ENCODE results near the gene KCTD16. TPM values are rescaled to one million over a fixed set of nuclear protein-coding genes. Genes with fewer than 3 reads are reported as not detected.

The KCTD16 gene
- total and polyA plus RNA-seq, 7 experiments from 2014 or later: 0.07 to 0.22 (median 0.13) TPM; not detected in 4

- Mint-ChIP-seq H3K27me3 (peaks cover 6 to 20% (median 10%) of the 10 kb centered on the region in 5 donors), H3K4me3 (no peak overlapping the region), H3K36me3 (no peaks in the 10 kb centered on the region), H3K9me3 (no peaks in the 10 kb centered on the region), H3K4me1 (peaks cover 0 to under 1% (median 0%) of the 10 kb centered on the region in 7 donors), H3K27ac (no peak overlapping the region)
- H3K4me3 ChIP-seq (ENCODE audit: low read length): no peak overlapping the region
- H3K27me3 ChIP-seq (ENCODE audit: control insufficient read depth in 2 of 2, insufficient read depth in 2 of 2, low read length in 2 of 2): no peaks in the 10 kb centered on the region
- H3K9me3 ChIP-seq (ENCODE audit: control insufficient read depth in 2 of 3, low read length in 3 of 3): no peaks in the 10 kb centered on the region
- DNase-seq (no peak), ATAC-seq (no peak)
- ChIA-PET CTCF (interaction anchor here (1.0 kb wide), 1 partner anchor 9 kb away, joined by 3 read pairs; no protein-coding TSS in a partner anchor), POLR2A (no interaction called here)
- H3K27ac ChIP-seq (ENCODE audit: low read depth, low read length): no peak overlapping the region
- no peaks in the 10 kb centered on the region for H3K36me3 ChIP-seq (ENCODE audit: control insufficient read depth in 2 of 3, insufficient read depth in 3 of 3, low read length in 3 of 3)
- peaks cover 7 to 8% of the 10 kb centered on the region in 2 donors for H3K4me1 ChIP-seq (ENCODE audit: control insufficient read depth in 2 of 2, insufficient read depth in 2 of 2, low read length in 2 of 2)
- intact Hi-C loops (cut with micrococcal nuclease): loop anchor here in 1 of 2 donors (10.0 kb wide), 1 partner anchor 882 kb away; no protein-coding TSS in a partner anchor
These were observed 25.9 kb downstream of the KCTD16 start for GRCh38 chr5:144196612-144197011.

GRCh38 chr5:144198386-144198785, 27.7 kb downstream of the KCTD16 start:
- Histone ChIP-seq H3K27me3 (ENCODE audit: control insufficient read depth in 2 of 2, insufficient read depth in 2 of 2, low read length in 2 of 2) (no peaks in the 10 kb centered on the region), H3K36me3 (ENCODE audit: control insufficient read depth in 2 of 3, insufficient read depth in 3 of 3, low read length in 3 of 3) (no peaks in the 10 kb centered on the region), H3K27ac (ENCODE audit: low read depth, low read length) (no peak overlapping the region), H3K4me3 (ENCODE audit: low read length) (no peak overlapping the region), H3K4me1 (ENCODE audit: control insufficient read depth in 2 of 2, insufficient read depth in 2 of 2, low read length in 2 of 2) (no peaks in the 10 kb centered on the region), H3K9me3 (ENCODE audit: control insufficient read depth in 2 of 3, low read length in 3 of 3) (no peaks in the 10 kb centered on the region)
- Mint-ChIP-seq H3K9me3 (no peaks in the 10 kb centered on the region), H3K27me3 (peaks cover 11 to 28% (median 17%) of the 10 kb centered on the region in 5 donors), H3K4me1 (no peaks in the 10 kb centered on the region), H3K4me3 (no peak overlapping the region), H3K27ac (no peak overlapping the region), H3K36me3 (no peaks in the 10 kb centered on the region)
- ATAC-seq: no peak
- ChIA-PET POLR2A (no interaction called here), CTCF (interaction anchor here (1.0 kb wide), 1 partner anchor 8 kb away, joined by 3 read pairs; no protein-coding TSS in a partner anchor)
- no peak for DNase-seq
- intact Hi-C loops (cut with micrococcal nuclease): loop anchor here in 1 of 2 donors (10.0 kb wide), 1 partner anchor 884 kb away; no protein-coding TSS in a partner anchor

GRCh38 chr5:144201588-144201987, 30.9 kb downstream of the KCTD16 start:
- ChIA-PET CTCF (no interaction called here), POLR2A (no interaction called here)
- intact Hi-C loops (cut with micrococcal nuclease): loop anchor here in 1 of 2 donors (5.0 to 10.0 kb wide), 2 partner anchors 1481 to 1933 kb away; no protein-coding TSS in a partner anchor
- H3K4me1 Mint-ChIP-seq: peaks cover 0 to 10% (median 6%) of the 10 kb centered on the region in 7 donors
- peaks cover 36 to 59% (median 44%) of the 10 kb centered on the region in 5 donors for H3K27me3 Mint-ChIP-seq
- ATAC-seq (no peak), DNase-seq (no peak)
- H3K27ac Mint-ChIP-seq: no peak overlapping the region
- Histone ChIP-seq H3K9me3 (ENCODE audit: control insufficient read depth in 2 of 3, low read length in 3 of 3) (no peaks in the 10 kb centered on the region), H3K27me3 (ENCODE audit: control insufficient read depth in 2 of 2, insufficient read depth in 2 of 2, low read length in 2 of 2) (peaks cover 0 to 8% of the 10 kb centered on the region in 2 donors), H3K36me3 (ENCODE audit: control insufficient read depth in 2 of 3, insufficient read depth in 3 of 3, low read length in 3 of 3) (no peaks in the 10 kb centered on the region), H3K27ac (ENCODE audit: low read depth, low read length) (no peak overlapping the region), H3K4me3 (ENCODE audit: low read length) (no peak overlapping the region), H3K4me1 (ENCODE audit: control insufficient read depth in 2 of 2, insufficient read depth in 2 of 2, low read length in 2 of 2) (no peaks in the 10 kb centered on the region)
- H3K36me3 Mint-ChIP-seq: no peaks in the 10 kb centered on the region
- no peak overlapping the region for H3K4me3 Mint-ChIP-seq
- H3K9me3 Mint-ChIP-seq: no peaks in the 10 kb centered on the region

- peaks cover 0 to 10% (median 6%) of the 10 kb centered on the region in 7 donors for H3K4me1 Mint-ChIP-seq
- Histone ChIP-seq H3K4me1 (ENCODE audit: control insufficient read depth in 2 of 2, insufficient read depth in 2 of 2, low read length in 2 of 2) (no peaks in the 10 kb centered on the region), H3K9me3 (ENCODE audit: control insufficient read depth in 2 of 3, low read length in 3 of 3) (no peaks in the 10 kb centered on the region), H3K27ac (ENCODE audit: low read depth, low read length) (no peak overlapping the region), H3K4me3 (ENCODE audit: low read length) (no peak overlapping the region), H3K27me3 (ENCODE audit: control insufficient read depth in 2 of 2, insufficient read depth in 2 of 2, low read length in 2 of 2) (peaks cover 0 to 8% of the 10 kb centered on the region in 2 donors), H3K36me3 (ENCODE audit: control insufficient read depth in 2 of 3, insufficient read depth in 3 of 3, low read length in 3 of 3) (no peaks in the 10 kb centered on the region)
- H3K9me3 Mint-ChIP-seq: no peaks in the 10 kb centered on the region
- no peak for DNase-seq
- peaks cover 40 to 64% (median 48%) of the 10 kb centered on the region in 5 donors for H3K27me3 Mint-ChIP-seq
- POLR2A ChIA-PET: no interaction called here
- no peak overlapping the region for H3K4me3 Mint-ChIP-seq
- ATAC-seq: no peak
- CTCF ChIA-PET: no interaction called here
- intact Hi-C loops (cut with micrococcal nuclease): loop anchor here in 1 of 2 donors (2.0 to 10.0 kb wide), 3 partner anchors 1037 to 1933 kb away; no protein-coding TSS in a partner anchor
- no peaks in the 10 kb centered on the region for H3K36me3 Mint-ChIP-seq
- H3K27ac Mint-ChIP-seq: no peak overlapping the region
These were observed 31.4 kb downstream of the KCTD16 start for GRCh38 chr5:144202072-144202471.

- peaks cover 46 to 65% (median 53%) of the 10 kb centered on the region in 5 donors for H3K27me3 Mint-ChIP-seq
- H3K36me3 Mint-ChIP-seq: no peaks in the 10 kb centered on the region
- H3K27ac Mint-ChIP-seq: no peak overlapping the region
- ChIA-PET CTCF (interaction anchor here (1.5 kb wide), 1 partner anchor 12 kb away, joined by 5 read pairs; no protein-coding TSS in a partner anchor), POLR2A (no interaction called here)
- ATAC-seq (no peak), DNase-seq (no peak)
- intact Hi-C loops (cut with micrococcal nuclease): loop anchor here (1.0 to 10.0 kb wide), 4 partner anchors 1036 to 1932 kb away; no protein-coding TSS in a partner anchor
- H3K36me3 ChIP-seq (ENCODE audit: control insufficient read depth in 2 of 3, insufficient read depth in 3 of 3, low read length in 3 of 3): no peaks in the 10 kb centered on the region
- no peak overlapping the region for H3K27ac ChIP-seq (ENCODE audit: low read depth, low read length)
- no peaks in the 10 kb centered on the region for H3K9me3 ChIP-seq (ENCODE audit: control insufficient read depth in 2 of 3, low read length in 3 of 3)
- H3K4me3 Mint-ChIP-seq: no peak overlapping the region
- peaks cover 0 to 8% of the 10 kb centered on the region in 2 donors for H3K27me3 ChIP-seq (ENCODE audit: control insufficient read depth in 2 of 2, insufficient read depth in 2 of 2, low read length in 2 of 2)
- peaks cover 0 to 10% (median 6%) of the 10 kb centered on the region in 7 donors for H3K4me1 Mint-ChIP-seq
- H3K9me3 Mint-ChIP-seq: no peaks in the 10 kb centered on the region
- no peaks in the 10 kb centered on the region for H3K4me1 ChIP-seq (ENCODE audit: control insufficient read depth in 2 of 2, insufficient read depth in 2 of 2, low read length in 2 of 2)
- no peak overlapping the region for H3K4me3 ChIP-seq (ENCODE audit: low read length)
These were observed 32.1 kb downstream of the KCTD16 start for GRCh38 chr5:144202726-144203125.

- Mint-ChIP-seq H3K4me3 (no peak overlapping the region), H3K36me3 (no peaks in the 10 kb centered on the region), H3K9me3 (no peaks in the 10 kb centered on the region), H3K27ac (no peak overlapping the region), H3K27me3 (peaks cover 51 to 71% (median 56%) of the 10 kb centered on the region in 5 donors), H3K4me1 (peaks cover 0 to 10% (median 6%) of the 10 kb centered on the region in 7 donors)
- DNase-seq (peak in 7 of 9 donors; percentile 12 to 49 (median 38)), ATAC-seq (peak; percentile 75)
- Histone ChIP-seq H3K27ac (ENCODE audit: low read depth, low read length) (no peak overlapping the region), H3K9me3 (ENCODE audit: control insufficient read depth in 2 of 3, low read length in 3 of 3) (no peaks in the 10 kb centered on the region), H3K4me1 (ENCODE audit: control insufficient read depth in 2 of 2, insufficient read depth in 2 of 2, low read length in 2 of 2) (no peaks in the 10 kb centered on the region), H3K27me3 (ENCODE audit: control insufficient read depth in 2 of 2, insufficient read depth in 2 of 2, low read length in 2 of 2) (peaks cover 0 to 8% of the 10 kb centered on the region in 2 donors), H3K4me3 (ENCODE audit: low read length) (no peak overlapping the region), H3K36me3 (ENCODE audit: control insufficient read depth in 2 of 3, insufficient read depth in 3 of 3, low read length in 3 of 3) (no peaks in the 10 kb centered on the region)
- CTCF ChIA-PET: interaction anchor here (0.7 to 1.7 kb wide), 9 partner anchors 10 to 1928 kb away, joined by 3 to 15 read pairs (median 4); no protein-coding TSS in a partner anchor
- intact Hi-C loops (cut with micrococcal nuclease): loop anchor here (1.0 to 10.0 kb wide), 4 partner anchors 1035 to 1931 kb away; no protein-coding TSS in a partner anchor
- POLR2A ChIA-PET: no interaction called here
These were observed 33.3 kb downstream of the KCTD16 start for GRCh38 chr5:144203750-144204596.

All from naive thymus-derived CD4-positive, alpha-beta T cell (primary cell).